ENCODE results near the gene E2F6.
A peak's percentile ranks its signal among the peaks of the same experiment; 100 is the strongest.

DNA sequence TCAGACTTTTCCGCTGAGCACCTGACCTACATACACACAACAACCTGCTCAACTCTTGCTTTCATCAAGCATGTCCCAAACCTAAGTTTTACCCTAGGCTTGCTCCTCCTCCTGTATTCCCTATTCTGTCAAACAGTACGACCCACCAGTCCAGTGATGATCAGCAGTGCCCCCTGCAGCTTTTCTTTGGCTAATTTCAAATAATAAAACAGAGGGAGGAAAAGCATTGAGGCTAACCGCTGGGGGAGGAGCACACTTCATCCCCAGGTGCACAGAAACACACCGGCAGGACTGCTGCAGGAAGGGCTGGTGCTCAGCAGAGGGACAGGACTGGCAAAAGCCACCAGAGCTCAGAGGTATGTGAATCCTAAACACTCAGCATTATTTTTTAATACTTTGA, 21.2 kb downstream of the E2F6 start:
- TF ChIP-seq EZH2phosphoT487 (IDR thresholded peaks at IDR 0.05; ENCODE audit: low read depth, severe bottlenecking, unreplicated experiment): no peak
- TF ChIP-seq, protein P1, sequence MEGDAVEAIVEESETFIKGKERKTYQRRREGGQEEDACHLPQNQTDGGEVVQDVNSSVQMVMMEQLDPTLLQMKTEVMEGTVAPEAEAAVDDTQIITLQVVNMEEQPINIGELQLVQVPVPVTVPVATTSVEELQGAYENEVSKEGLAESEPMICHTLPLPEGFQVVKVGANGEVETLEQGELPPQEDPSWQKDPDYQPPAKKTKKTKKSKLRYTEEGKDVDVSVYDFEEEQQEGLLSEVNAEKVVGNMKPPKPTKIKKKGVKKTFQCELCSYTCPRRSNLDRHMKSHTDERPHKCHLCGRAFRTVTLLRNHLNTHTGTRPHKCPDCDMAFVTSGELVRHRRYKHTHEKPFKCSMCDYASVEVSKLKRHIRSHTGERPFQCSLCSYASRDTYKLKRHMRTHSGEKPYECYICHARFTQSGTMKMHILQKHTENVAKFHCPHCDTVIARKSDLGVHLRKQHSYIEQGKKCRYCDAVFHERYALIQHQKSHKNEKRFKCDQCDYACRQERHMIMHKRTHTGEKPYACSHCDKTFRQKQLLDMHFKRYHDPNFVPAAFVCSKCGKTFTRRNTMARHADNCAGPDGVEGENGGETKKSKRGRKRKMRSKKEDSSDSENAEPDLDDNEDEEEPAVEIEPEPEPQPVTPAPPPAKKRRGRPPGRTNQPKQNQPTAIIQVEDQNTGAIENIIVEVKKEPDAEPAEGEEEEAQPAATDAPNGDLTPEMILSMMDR (IDR thresholded peaks at IDR 0.05; ENCODE audit: poor library complexity): peak; percentile 27
